OCI-LY3 (cell line): ENCODE data around the gene STK4.
A peak's percentile ranks its signal among the peaks of the same experiment; 100 is the strongest.

ENCODE experiments used
- H2AFZ ChIP-seq: fragments of 200-600, 300-600 bp; shearing (Covaris generic); 2 replicates; pipeline ENCODE4 v1.6.0; 2014; ENCODE audit warnings: antibody characterized with exemption, low read depth, low read length
- H3K27ac ChIP-seq: fragments of 200-600, 300-600 bp; sonication (generic); 2 replicates; pipeline ENCODE4 v1.5.1; 2014; ENCODE audit warnings: mild to moderate bottlenecking, low read length, moderate library complexity, mixed read lengths
- H3K27me3 ChIP-seq: fragments of 200-600, 300-600 bp; sonication (generic); 2 replicates; pipeline ENCODE4 v1.6.1; 2014; ENCODE audit warnings: low read depth, low read length, mixed read lengths
- H3K36me3 ChIP-seq: fragments of 200-600, 300-600 bp; sonication (generic); replicated peaks from 2 replicates; pipeline ENCODE3; 2014; ENCODE audit warnings: low read depth, low read length, mixed read lengths
- H3K4me1 ChIP-seq: fragments of 300-600, 200-600 bp; sonication (generic); 2 replicates; pipeline ENCODE4 v1.6.1; 2014; ENCODE audit warnings: low read length, mixed read lengths
- H3K4me2 ChIP-seq: fragments of 200-600, 300-600 bp; sonication (generic); 2 replicates; pipeline ENCODE4 v1.6.1; 2014; ENCODE audit warnings: low read length, mixed read lengths
- H3K4me3 ChIP-seq: fragments of 300-600, 200-600 bp; sonication (generic); 2 replicates; pipeline ENCODE4 v1.5.1; 2014; ENCODE audit warnings: antibody characterized with exemption, mild to moderate bottlenecking, low read length, moderate library complexity
- H3K79me2 ChIP-seq: fragments of 300-600, 200-600 bp; shearing (Covaris generic); 2 replicates; pipeline ENCODE4 v1.6.1; 2014; ENCODE audit warnings: mild to moderate bottlenecking, low read length, mixed read lengths
- H3K9ac ChIP-seq: fragments of 300-600, 200-600 bp; shearing (Covaris generic); 2 replicates; pipeline ENCODE4 v1.6.0; 2014; ENCODE audit warnings: mild to moderate bottlenecking, low read length, moderate library complexity
- H3K9me3 ChIP-seq: fragments of 200-600, 300-600 bp; shearing (Covaris generic); 2 replicates; pipeline ENCODE4 v1.6.1; 2014; ENCODE audit warnings: low read length, mixed read lengths; ENCODE audit not compliant: insufficient read depth
- H4K20me1 ChIP-seq: fragments of 200-600, 300-600 bp; sonication (generic); 2 replicates; pipeline ENCODE4 v1.6.1; 2016; ENCODE audit warnings: low read length, mixed read lengths; ENCODE audit not compliant: insufficient read depth
- EZH2phosphoT487 ChIP-seq: fragments of 200-600 bp; shearing (Covaris generic); IDR thresholded peaks from 2 replicates; pipeline ENCODE4 v1.6.1; 2018; ENCODE audit warnings: antibody characterized with exemption, mixed run types, low read depth
- TF ChIP-seq, protein P1 (sequence below): fragments of 200-600, 300-600 bp; sonication (generic); IDR thresholded peaks from 2 replicates; pipeline ENCODE4 v1.5.1; 2014; ENCODE audit warnings: antibody characterized with exemption, low read length, low read depth

The STK4 gene

DNA sequence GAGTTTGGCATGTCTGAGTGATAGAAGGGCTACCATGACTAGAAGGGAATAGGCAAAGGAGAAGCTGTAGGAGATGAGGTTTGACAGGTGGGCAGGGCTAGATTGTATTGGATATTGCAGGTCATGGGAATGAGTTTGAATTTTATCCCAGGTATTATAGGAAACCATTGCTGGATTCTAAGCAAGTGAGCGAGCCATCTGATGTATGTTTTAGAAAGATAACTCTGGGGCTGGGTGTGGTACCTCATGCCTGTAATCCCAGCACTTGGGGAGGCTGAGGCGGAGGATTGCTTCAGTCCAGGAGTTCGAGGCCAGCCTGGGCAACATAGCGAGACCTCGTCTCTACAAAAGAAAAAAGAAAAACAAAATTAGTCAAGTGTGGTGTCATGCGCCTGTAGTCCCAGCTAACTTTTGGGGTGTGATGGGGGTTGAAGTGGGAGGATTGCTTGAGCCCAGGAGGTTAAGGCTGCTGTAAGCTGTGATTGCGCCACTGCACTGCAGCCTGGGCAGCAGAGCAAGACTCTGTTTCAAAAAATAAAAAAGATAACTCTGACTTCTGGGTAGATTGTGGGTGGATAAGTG is 16.9 kb downstream of the STK4 start:
- peaks cover 79% of the 10 kb centered on the region for H3K36me3 ChIP-seq
- no peak overlapping the region for H3K9ac ChIP-seq
- H3K27ac ChIP-seq = no peak overlapping the region
- H4K20me1 ChIP-seq = peaks cover 84% of the 10 kb centered on the region
- no peaks in the 10 kb centered on the region for H3K9me3 ChIP-seq
- H3K4me3 ChIP-seq = no peak overlapping the region
- peaks cover 21% of the 10 kb centered on the region for H3K4me1 ChIP-seq
- H3K4me2 ChIP-seq = no peak overlapping the region
- H2AFZ ChIP-seq = no peak overlapping the region
- TF ChIP-seq EZH2phosphoT487 = no peak
- no peaks in the 10 kb centered on the region for H3K27me3 ChIP-seq
- H3K79me2 ChIP-seq = peaks cover 100% of the 10 kb centered on the region

DNA sequence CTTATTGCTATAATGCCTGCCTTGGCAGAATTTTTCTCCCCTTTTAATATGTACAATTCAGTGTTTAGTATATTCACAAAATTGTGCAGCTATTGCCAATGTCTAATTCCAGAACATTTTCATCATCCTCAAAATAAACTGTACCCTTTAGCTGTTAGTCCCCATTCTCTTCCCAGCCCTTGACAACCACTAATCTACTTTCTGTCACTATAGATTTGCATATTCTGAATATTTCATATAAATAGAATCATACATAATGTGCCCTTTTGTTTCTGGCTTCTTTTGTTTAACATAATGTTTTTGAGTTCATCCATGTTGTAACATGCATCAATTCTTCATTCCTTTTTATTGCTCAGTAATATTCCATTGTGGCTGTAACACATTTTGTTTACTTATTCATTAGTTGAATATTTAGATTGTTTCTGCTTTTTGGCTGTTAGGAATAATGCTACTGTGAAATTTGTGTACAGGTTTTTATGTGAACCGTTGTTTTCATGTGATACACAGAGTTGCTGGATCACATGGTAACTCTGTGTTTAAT is 22.4 kb downstream of the STK4 start:
- peaks cover 67% of the 10 kb centered on the region for H3K36me3 ChIP-seq
- no peak overlapping the region for H2AFZ ChIP-seq
- peaks cover 88% of the 10 kb centered on the region for H4K20me1 ChIP-seq
- H3K9ac ChIP-seq = no peak overlapping the region
- TF ChIP-seq EZH2phosphoT487 = no peak
- TF ChIP-seq, protein P1, sequence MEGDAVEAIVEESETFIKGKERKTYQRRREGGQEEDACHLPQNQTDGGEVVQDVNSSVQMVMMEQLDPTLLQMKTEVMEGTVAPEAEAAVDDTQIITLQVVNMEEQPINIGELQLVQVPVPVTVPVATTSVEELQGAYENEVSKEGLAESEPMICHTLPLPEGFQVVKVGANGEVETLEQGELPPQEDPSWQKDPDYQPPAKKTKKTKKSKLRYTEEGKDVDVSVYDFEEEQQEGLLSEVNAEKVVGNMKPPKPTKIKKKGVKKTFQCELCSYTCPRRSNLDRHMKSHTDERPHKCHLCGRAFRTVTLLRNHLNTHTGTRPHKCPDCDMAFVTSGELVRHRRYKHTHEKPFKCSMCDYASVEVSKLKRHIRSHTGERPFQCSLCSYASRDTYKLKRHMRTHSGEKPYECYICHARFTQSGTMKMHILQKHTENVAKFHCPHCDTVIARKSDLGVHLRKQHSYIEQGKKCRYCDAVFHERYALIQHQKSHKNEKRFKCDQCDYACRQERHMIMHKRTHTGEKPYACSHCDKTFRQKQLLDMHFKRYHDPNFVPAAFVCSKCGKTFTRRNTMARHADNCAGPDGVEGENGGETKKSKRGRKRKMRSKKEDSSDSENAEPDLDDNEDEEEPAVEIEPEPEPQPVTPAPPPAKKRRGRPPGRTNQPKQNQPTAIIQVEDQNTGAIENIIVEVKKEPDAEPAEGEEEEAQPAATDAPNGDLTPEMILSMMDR = no peak
- H3K27me3 ChIP-seq = no peaks in the 10 kb centered on the region
- no peak overlapping the region for H3K27ac ChIP-seq
- peaks cover 100% of the 10 kb centered on the region for H3K79me2 ChIP-seq
- no peaks in the 10 kb centered on the region for H3K9me3 ChIP-seq
- peak overlapping the region; percentile 63 for H3K4me2 ChIP-seq
- H3K4me3 ChIP-seq = no peak overlapping the region
- H3K4me1 ChIP-seq = peaks cover 48% of the 10 kb centered on the region

DNA sequence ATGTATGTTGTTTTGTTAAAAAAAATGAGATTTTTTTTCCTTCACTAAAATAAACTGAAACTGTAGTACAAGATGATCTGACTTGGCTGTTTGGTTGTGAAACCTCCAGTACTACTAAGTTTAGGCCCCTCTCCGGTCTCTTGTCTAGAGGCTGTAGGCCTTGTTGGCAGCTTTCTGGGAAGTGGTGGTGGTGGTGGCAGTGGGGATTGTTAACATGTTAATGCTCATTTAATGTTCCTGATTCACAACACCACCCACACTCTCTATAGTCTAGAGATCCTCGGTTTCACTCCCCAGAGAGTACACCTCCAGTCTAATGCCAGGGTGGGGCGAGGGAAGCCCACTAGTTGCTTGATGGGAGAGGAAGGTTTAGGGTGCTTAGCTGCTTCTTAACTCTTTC is 24.1 kb downstream of the STK4 start:
- Histone ChIP-seq H3K27ac (peak overlapping the region; percentile 51), H3K27me3 (no peaks in the 10 kb centered on the region), H3K4me3 (peak overlapping the region; percentile 40), H3K4me2 (peak overlapping the region; percentile 63), H3K4me1 (peaks cover 54% of the 10 kb centered on the region), H2AFZ (no peak overlapping the region), H3K79me2 (peaks cover 100% of the 10 kb centered on the region), H3K36me3 (peaks cover 64% of the 10 kb centered on the region), H3K9me3 (no peaks in the 10 kb centered on the region), H4K20me1 (peaks cover 86% of the 10 kb centered on the region), H3K9ac (peak overlapping the region; percentile 17)
- TF ChIP-seq EZH2phosphoT487 = no peak
- TF ChIP-seq, protein P1 = no peak

DNA sequence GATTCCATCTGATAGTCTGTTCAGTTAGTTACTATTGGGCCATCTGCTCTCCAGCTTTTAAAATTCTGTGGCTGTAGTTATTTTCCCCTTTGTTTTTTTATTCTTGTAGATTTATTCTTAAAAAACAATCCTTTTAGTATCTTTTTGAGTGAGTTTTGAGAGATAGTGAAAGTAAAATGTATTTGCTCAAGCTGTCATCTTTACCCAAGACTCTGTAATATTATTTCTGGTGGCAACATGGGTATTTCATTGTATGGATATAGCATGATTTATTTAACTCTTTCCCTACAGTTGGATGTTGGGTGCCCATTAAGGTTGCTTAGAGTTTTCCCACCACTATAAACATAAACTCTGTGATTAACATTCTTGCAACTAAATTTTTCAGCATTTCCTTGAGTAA is 24.6 kb downstream of the STK4 start:
- TF ChIP-seq, protein P1 = no peak
- TF ChIP-seq EZH2phosphoT487 = no peak
- Histone ChIP-seq H3K9me3 (no peaks in the 10 kb centered on the region), H2AFZ (no peak overlapping the region), H4K20me1 (peaks cover 86% of the 10 kb centered on the region), H3K9ac (peak overlapping the region; percentile 17), H3K36me3 (peaks cover 64% of the 10 kb centered on the region), H3K27me3 (no peaks in the 10 kb centered on the region), H3K4me3 (peak overlapping the region; percentile 40), H3K27ac (peak overlapping the region; percentile 51), H3K4me1 (peaks cover 59% of the 10 kb centered on the region), H3K79me2 (peaks cover 100% of the 10 kb centered on the region), H3K4me2 (peak overlapping the region; percentile 63)
